ENCODE measurements around the gene TNRC18.
A peak's percentile ranks its signal among the peaks of the same experiment; 100 is the strongest.
"Not testable (repeated sequence)": the region's sequence is repeated elsewhere in the genome, so short reads cannot be mapped to it uniquely, and the experiment has no call there.

TNRC18 gene

DNA sequence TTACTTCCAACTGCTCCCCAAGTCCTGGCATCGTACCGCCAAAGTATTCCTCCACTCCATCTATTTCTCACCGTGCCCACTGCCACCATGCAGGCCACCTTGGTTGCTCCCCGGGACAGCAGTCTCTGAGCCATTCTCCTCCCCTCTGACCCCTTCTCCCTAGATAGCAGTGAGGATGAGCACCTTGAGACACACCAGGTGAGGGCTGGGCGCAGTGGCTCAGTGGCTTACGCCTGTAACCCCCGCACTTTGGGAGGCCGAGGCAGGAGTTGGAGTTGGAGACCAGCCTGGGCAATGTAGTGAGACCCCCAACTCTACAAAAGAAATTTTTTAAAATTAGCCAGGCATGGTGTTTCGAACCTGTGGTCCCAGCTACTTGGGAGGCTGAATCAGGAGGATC is 136.7 kb downstream of the TNRC18 start:
- no peak overlapping the region for H3K4me3 ChIP-seq (ENCODE audit: low read depth, low read length)
- TF ChIP-seq, protein P1, sequence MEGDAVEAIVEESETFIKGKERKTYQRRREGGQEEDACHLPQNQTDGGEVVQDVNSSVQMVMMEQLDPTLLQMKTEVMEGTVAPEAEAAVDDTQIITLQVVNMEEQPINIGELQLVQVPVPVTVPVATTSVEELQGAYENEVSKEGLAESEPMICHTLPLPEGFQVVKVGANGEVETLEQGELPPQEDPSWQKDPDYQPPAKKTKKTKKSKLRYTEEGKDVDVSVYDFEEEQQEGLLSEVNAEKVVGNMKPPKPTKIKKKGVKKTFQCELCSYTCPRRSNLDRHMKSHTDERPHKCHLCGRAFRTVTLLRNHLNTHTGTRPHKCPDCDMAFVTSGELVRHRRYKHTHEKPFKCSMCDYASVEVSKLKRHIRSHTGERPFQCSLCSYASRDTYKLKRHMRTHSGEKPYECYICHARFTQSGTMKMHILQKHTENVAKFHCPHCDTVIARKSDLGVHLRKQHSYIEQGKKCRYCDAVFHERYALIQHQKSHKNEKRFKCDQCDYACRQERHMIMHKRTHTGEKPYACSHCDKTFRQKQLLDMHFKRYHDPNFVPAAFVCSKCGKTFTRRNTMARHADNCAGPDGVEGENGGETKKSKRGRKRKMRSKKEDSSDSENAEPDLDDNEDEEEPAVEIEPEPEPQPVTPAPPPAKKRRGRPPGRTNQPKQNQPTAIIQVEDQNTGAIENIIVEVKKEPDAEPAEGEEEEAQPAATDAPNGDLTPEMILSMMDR (IDR thresholded peaks at IDR 0.05; ENCODE audit: low read depth, low read length): no peak

DNA sequence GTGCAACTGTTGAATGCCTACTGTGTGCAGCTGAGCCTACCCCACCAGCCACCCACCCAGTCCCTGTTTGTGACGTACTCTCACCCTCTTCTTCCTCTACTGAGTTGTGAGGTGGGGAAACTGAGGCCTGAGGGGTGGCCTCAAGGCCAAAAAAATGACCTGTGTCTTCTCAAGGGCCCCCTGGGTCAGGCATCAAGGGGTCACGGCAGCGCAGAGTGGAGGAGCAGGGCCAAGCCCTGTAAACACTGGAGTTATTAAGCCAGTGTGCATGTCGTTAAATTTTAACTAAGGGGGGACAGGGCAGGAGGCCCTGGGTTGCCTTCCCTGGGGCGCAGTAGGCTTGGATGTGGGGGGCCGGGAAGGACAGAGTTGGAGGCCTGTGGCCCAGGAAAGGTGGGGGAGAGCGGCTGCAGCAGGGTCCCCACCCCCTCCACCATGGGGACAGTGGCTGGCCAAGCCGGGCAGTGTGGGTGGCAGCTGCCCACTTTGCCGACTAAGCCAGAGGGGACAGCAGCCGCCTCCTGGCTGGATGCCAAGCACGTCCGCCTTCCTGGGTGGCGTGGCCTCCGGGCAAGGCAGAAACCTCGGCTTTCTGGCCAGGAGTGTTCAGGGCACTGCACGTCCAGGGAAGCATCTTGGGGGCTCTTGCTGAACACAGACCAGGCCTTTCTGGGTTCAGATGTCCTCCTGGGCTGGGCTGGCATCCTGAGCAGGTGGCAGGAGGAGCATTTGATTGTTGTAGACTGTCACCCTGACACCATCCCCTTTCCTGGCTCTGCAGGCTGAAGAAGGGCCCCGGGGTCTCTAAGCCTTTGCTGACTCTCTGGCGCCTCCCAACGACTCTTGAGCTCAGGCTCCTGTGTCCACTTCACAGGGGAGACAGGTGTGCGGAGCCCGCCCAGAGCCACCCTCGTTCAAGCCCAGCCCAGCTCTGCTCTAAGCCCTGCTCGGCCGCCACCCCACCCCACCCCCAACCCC is 139.0 kb downstream of the TNRC18 start:
- peak; percentile 14 for DNase-seq (ENCODE audit: low read depth, low spot score)
- in situ Hi-C loops (cut with HindIII; ENCODE audit: low sequenced_read_pairs): no loop called here
- H3K4me3 ChIP-seq (ENCODE audit: low read depth, low read length): no peak overlapping the region
- TF ChIP-seq, protein P1 (IDR thresholded peaks at IDR 0.05; ENCODE audit: low read depth, low read length): peak; percentile 47

More for the DNA sequence above, 136.7 kb downstream of the TNRC18 start:
- in situ Hi-C loops (cut with HindIII; ENCODE audit: low sequenced_read_pairs): no loop called here
- DNase-seq (ENCODE audit: low read depth, low spot score): no peak

DNA sequence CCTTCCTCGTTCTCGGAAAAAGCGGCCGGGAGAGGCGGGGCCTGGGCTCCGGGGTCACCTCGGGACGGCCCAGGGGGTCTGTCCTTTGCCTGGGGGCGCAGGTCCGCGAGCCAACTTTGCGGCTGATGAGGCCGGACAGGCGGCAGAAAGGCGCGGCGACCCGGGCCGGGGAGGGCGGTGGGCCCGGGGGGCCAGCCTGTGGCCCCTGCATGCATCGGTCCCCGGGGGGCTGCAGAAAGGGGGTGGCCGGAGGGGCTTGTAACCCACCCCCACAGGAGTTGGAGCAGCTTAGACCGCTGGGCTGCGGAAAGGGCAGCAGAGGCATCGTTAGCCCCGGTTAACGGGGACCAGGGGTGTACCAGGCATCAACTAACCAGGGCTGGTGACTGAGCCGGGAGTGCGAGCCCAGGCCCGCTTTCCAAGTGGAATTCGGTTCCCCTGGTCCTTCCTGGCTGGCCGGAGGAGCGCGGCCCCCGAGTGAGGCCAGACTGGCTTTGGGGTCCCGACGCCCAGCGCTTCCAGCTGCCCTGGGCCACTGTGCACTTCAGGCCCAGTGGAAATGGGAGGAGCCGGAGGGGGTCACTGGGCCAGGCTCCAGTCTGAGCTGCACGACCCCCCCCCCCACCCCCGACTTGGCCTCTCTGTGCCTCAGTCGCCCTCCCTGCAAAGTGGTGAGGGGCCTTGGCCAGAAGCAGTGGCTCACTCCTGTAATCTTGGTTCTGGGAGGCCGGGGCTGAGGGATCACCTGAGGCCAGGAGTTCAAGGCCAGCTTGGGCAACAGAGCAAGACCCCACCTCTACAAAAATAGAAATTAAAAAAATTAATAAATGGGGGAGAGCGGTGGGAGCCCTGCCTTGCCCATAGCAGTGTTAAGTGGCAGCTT is 140.0 kb downstream of the TNRC18 start:
- no peak for DNase-seq (ENCODE audit: low read depth, low spot score)
- TF ChIP-seq, protein P1 (IDR thresholded peaks at IDR 0.05; ENCODE audit: low read depth, low read length): no peak
- H3K4me3 ChIP-seq (ENCODE audit: low read depth, low read length): peak overlapping the region; percentile 27
- in situ Hi-C loops (cut with HindIII; ENCODE audit: low sequenced_read_pairs): no loop called here

DNA sequence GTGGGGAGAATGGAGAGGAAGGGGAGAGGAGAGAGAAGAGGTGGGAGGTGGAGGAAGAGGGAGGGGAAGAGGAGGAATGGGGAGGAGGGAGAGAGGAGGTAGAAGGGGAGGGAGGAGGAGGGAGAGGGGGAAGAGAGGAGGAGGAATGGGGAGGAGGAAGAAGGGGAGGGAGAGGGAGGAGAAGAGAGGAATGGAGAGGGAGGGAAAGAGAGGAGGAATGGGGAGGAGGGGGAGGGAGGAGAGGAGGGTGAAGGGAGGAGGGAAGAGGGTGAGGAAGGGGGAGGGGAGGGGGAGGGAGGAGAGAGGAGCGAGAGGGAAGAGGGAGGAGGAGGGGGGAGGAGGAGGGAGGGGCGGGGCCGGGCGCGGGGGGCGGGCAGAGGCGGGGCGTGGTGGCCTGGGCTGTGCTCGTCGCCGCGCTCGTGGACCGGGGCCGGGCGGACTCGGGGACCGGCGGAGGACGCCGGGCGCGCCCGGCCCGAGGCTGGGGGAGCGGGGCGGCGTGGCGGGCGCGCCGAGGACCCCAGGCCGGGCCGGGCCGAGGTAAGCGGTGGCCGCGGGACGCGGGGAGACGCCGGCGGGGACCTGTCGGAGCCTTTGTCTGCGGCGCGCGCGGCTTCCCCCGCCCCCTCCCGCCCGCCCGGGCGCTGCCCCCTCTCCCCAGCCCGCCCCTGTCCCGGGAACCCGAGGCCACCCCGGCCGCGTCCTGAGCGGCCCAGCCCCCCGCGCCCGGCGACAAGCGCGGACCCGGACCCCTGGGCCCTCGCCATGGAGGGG is 140.9 kb downstream of the TNRC18 start, which contains the start of gene SLC29A4:
SLC29A4 (plus strand) TSS at position 401 of the 774 bp plus-strand sequence. CDS start 4,874 bp downstream, outside the sequence.
- in situ Hi-C loops (cut with HindIII; ENCODE audit: low sequenced_read_pairs): no loop called here

DNA sequence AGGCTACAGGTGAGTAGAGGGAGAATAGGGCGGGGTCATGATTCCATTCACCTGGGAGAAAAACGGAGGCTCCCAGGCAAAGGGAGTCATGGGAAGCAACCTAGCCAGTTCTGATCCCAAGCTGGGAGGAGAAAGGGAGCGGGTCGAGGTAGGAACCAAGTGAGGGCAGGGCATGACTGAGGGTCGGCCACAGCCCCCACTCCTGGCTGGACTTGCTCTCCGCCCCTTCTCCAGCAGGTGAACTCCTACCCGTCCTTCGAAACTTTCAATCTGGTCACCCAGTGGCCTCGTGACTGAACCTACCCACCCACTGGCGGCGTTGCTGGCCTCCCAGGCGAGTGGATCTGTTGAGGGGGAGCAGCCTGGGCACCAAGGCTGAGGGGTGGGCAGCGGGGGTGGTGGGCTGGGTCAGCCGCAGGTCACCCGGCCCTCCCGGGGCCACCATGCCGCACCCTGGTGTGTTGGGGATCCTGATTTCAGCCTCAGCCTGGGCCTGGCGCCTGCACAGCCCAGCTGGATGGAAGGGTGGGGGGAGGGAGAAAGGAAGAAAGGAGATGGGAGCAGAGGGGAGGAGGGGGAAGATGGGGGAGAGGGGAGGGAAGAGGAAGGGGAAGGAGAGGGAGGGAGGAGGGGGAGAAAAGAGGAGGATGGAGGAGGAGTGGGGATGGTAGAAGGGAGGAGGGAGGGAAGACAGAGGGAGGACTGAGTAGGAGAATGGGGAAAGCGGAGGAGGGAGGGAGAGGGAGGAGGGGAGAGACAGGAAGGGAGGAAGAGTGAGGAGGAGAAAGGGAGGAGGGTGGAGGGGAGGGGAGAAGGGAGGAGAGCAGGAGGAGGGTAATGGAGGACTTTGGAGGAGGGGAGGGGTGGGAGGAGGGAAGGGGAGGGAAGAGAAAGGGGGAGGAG is 141.8 kb downstream of the TNRC18 start:
- DNase-seq (ENCODE audit: low read depth, low spot score); in situ Hi-C loops (cut with HindIII; ENCODE audit: low sequenced_read_pairs): not testable (repeated sequence)

More for the DNA sequence above, 140.9 kb downstream of the TNRC18 start, which contains the start of gene SLC29A4:
- TF ChIP-seq, protein P1 (IDR thresholded peaks at IDR 0.05; ENCODE audit: low read depth, low read length): no peak
- peak within 1 kb of the TSS; percentile 27 for H3K4me3 ChIP-seq (ENCODE audit: low read depth, low read length)
- no peak for DNase-seq (ENCODE audit: low read depth, low spot score)

DNA sequence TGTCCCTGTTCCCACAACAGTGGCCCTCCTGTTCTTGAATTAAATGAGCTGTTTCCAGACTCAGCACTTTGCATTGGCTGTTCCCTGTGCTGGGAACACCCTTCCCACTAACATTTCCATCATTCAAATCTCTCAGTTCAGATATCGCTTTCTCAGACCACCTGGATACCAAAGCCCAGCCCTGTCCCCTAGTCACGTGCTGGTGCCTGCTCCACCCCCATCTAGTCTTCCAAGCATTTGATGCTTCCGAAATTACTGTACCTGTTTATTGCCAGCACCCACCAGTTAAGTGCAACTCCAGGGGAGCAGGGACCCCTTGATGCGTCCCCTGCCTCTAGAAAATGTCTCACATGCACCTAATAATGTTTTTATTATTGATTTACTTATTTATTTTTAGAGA is 143.9 kb downstream of the TNRC18 start:
- no peak for DNase-seq (ENCODE audit: low read depth, low spot score)
- no peak overlapping the region for H3K4me3 ChIP-seq (ENCODE audit: low read depth, low read length)
- TF ChIP-seq, protein P1 (IDR thresholded peaks at IDR 0.05; ENCODE audit: low read depth, low read length): no peak
- in situ Hi-C loops (cut with HindIII; ENCODE audit: low sequenced_read_pairs): no loop called here

More for the DNA sequence above, 141.8 kb downstream of the TNRC18 start:
- not testable (repeated sequence) for H3K4me3 ChIP-seq (ENCODE audit: low read depth, low read length)
